Measurements from ENCODE around the gene NAPB.

The NAPB gene

GRCh38 chr20:23375827-23376226 is 45.5 kb downstream of the NAPB start:
- no peak overlapping the region for H3K4me3 ChIP-seq (ENCODE audit: low read length)
- TF ChIP-seq ZNF274 (IDR thresholded peaks at IDR 0.05; ENCODE audit: low read depth, low read length): no peak

GRCh38 chr20:23374441-23374840 is 46.8 kb downstream of the NAPB start:
- TF ChIP-seq ZNF274 (IDR thresholded peaks at IDR 0.05; ENCODE audit: low read depth, low read length): no peak
- no peak overlapping the region for H3K4me3 ChIP-seq (ENCODE audit: low read length)

GRCh38 chr20:23371496-23371895 is 49.8 kb downstream of the NAPB start:
- TF ChIP-seq ZNF274 (IDR thresholded peaks at IDR 0.05; ENCODE audit: low read depth, low read length): no peak
- no peak overlapping the region for H3K4me3 ChIP-seq (ENCODE audit: low read length)

- no peak for TF ChIP-seq ZNF274 (IDR thresholded peaks at IDR 0.05; ENCODE audit: low read depth, low read length)
- no peak overlapping the region for H3K4me3 ChIP-seq (ENCODE audit: low read length)
These were observed 50.4 kb downstream of the NAPB start for GRCh38 chr20:23370873-23371272.

GRCh38 chr20:23370274-23370673 is 51.0 kb downstream of the NAPB start:
- no peak for TF ChIP-seq ZNF274 (IDR thresholded peaks at IDR 0.05; ENCODE audit: low read depth, low read length)
- H3K4me3 ChIP-seq (ENCODE audit: low read length): no peak overlapping the region

GRCh38 chr20:23369072-23369823 is 52.0 kb downstream of the NAPB start:
- no peak overlapping the region for H3K4me3 ChIP-seq (ENCODE audit: low read length)
- TF ChIP-seq ZNF274 (IDR thresholded peaks at IDR 0.05; ENCODE audit: low read depth, low read length): no peak

- H3K4me3 ChIP-seq (ENCODE audit: low read length): no peak overlapping the region
- no peak for TF ChIP-seq ZNF274 (IDR thresholded peaks at IDR 0.05; ENCODE audit: low read depth, low read length)
These were observed 52.8 kb downstream of the NAPB start for GRCh38 chr20:23368316-23369071.

- H3K4me3 ChIP-seq (ENCODE audit: low read length): no peak overlapping the region
- no peak for TF ChIP-seq ZNF274 (IDR thresholded peaks at IDR 0.05; ENCODE audit: low read depth, low read length)
These were observed 53.5 kb downstream of the NAPB start for GRCh38 chr20:23367770-23368169.

- no peak overlapping the region for H3K4me3 ChIP-seq (ENCODE audit: low read length)
- no peak for TF ChIP-seq ZNF274 (IDR thresholded peaks at IDR 0.05; ENCODE audit: low read depth, low read length)
These were observed 54.9 kb downstream of the NAPB start for GRCh38 chr20:23366384-23366783.

GRCh38 chr20:23365390-23366165 is 55.7 kb downstream of the NAPB start:
- no peak overlapping the region for H3K4me3 ChIP-seq (ENCODE audit: low read length)
- TF ChIP-seq ZNF274 (IDR thresholded peaks at IDR 0.05; ENCODE audit: low read depth, low read length): no peak

- no peak for TF ChIP-seq ZNF274 (IDR thresholded peaks at IDR 0.05; ENCODE audit: low read depth, low read length)
- peak overlapping the region; percentile 77 for H3K4me3 ChIP-seq (ENCODE audit: low read length)
These were observed 58.0 kb downstream of the NAPB start for GRCh38 chr20:23363257-23363649.

GRCh38 chr20:23362392-23363256 is 58.7 kb downstream of the NAPB start:
- peak overlapping the region; percentile 77 for H3K4me3 ChIP-seq (ENCODE audit: low read length)

GRCh38 chr20:23361476-23362391 is 59.6 kb downstream of the NAPB start, which contains the start of gene GZF1:
Gene GZF1 (plus strand): TSS chr20:23362182. CDS start chr20:23364384, 2,202 bp downstream.
- no peak for TF ChIP-seq ZNF274 (IDR thresholded peaks at IDR 0.05; ENCODE audit: low read depth, low read length)
- peak within 1 kb of the TSS; percentile 77 for H3K4me3 ChIP-seq (ENCODE audit: low read length)

More at GRCh38 chr20:23362392-23363256, 58.7 kb downstream of the NAPB start:
- no peak for TF ChIP-seq ZNF274 (IDR thresholded peaks at IDR 0.05; ENCODE audit: low read depth, low read length)

Measured in GM08714 (cell line).